AG09319 (cell line): ENCODE measurements around the gene SPHK2.

Experiments
- DNase-seq: peaks from one replicate; pipeline ENCODE4 v3.0.0-alpha.2; 2010; ENCODE audit warnings: low read depth; ENCODE audit errors: extremely low read depth
- CTCF ChIP-seq: IDR thresholded peaks from 2 replicates; pipeline ENCODE4 v1.5.1; 2011; ENCODE audit warnings: low read depth, mild to moderate bottlenecking, inconsistent platforms, low read length, moderate library complexity

Gene SPHK2

GRCh38 chr19:48613852-48614435 is 5.4 kb upstream of the SPHK2 start:
- DNase-seq, result no peak
- no peak for TF ChIP-seq CTCF

GRCh38 chr19:48614436-48615230 is 4.7 kb upstream of the SPHK2 start, which contains the start of gene FAM83E:
TSS of gene FAM83E (minus strand) at chr19:48615076. CDS start at chr19:48613372, 1,704 bp downstream.
- TF ChIP-seq CTCF, result no peak
- DNase-seq, result no peak

- no peak for TF ChIP-seq CTCF
- no peak for DNase-seq
Measured at GRCh38 chr19:48615231-48616040, 3.9 kb upstream of the SPHK2 start.

GRCh38 chr19:48616041-48616436 is 3.3 kb upstream of the SPHK2 start:
- DNase-seq, result no peak
- no peak for TF ChIP-seq CTCF

GRCh38 chr19:48616491-48617056 is 2.7 kb upstream of the SPHK2 start:
- no peak for TF ChIP-seq CTCF
- no peak for DNase-seq

GRCh38 chr19:48617146-48617937 is 2.0 kb upstream of the SPHK2 start:
- DNase-seq, result no peak
- TF ChIP-seq CTCF, result no peak
